AG20443 (cell line): ENCODE results near the gene RPN2.

Experiments used
- DNase-seq: peaks from one replicate; pipeline ENCODE4 v3.0.0; 2012; ENCODE audit warnings: low spot score, mixed read lengths

RPN2 gene

DNA sequence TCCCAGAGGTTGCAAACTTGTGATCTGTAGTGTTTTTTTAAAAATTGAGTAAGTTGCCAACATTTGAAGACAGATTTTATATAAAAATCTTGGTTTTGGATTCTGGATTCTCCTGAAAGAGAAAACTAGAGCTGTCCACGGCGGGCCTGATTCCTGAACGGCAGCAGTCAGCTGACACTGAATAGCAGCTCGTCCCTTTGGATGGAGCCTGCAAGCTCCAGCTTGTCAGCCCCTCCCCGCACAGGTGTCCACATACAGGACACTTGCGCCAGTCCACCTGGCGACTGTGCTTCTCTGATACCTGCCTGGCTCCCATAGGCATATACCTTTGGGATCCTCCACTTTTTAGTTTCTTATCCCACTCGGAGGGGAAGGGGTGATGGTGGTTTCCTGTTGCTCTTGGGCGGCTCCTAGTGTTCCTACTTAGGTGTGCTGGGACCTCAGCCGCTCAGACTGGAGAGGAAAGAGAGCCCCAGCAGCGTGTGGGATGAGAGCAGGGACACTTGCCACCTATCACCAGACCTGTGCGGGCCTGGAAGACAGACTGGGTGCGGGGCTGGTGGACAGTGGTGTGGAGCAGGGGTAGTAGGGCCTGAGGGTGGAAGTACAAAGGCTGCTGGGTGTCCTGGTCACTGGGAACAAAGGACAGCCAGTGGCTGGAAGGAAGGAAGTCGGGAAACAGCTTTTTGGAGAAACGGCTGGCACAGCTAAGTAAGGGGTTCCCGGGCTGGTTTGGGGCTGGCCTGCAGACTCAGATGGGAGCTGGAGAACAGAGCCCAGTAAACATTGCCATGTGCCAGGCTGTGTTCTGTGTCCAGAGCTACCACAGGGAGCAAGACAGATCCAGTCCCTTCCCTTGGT lies 64.2 kb downstream of the RPN2 start:
- DNase-seq: no peak

DNA sequence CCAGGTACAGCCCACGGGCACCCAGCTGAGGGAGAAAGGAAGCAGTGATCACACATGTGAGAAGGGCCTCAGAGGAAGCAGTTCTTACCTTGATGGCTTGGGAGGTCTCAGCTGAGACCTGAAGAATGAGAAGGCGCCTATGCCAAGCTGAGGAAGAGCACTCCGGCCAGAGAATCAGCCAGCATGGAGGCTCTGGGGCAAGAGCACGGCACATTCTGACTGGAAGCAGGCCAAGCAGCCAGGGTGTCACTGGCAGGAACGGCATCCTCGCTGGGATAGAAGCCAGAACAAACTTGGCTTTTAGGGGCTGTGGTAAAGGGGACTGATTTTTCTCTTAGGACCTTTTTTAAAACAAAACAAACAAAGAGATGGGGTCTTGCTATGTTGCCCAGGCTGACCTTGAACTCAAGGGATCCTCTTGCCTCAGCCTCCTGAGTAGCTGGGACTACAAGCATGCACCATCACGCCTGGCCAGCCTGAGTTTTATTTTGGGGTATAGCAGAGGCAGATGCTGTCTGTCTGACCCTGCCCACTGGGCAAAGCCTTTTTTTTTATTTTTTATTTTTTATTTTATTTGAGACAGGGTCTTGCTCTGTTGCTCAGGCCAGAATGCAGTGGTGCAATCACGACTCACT lies 64.9 kb downstream of the RPN2 start:
- DNase-seq: no peak

DNA sequence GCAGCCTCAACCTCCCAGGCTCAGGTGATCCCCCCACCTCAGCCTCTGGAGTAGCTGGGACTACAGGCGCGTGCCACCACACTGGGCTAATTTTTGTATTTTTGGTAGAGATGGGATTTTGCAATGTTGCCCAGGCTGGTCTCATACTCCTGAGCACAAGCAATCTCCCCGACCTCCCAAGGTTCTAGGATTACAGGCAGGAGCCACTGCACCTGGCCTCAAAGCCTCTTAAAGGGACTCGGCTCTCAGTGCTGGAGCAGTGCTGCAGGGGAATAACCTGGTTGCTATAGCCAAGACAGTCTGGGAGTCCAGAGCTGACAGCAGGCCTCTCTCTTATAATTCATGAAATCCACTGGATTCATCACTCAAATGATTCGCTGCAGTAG lies 65.4 kb downstream of the RPN2 start:
- no peak for DNase-seq

DNA sequence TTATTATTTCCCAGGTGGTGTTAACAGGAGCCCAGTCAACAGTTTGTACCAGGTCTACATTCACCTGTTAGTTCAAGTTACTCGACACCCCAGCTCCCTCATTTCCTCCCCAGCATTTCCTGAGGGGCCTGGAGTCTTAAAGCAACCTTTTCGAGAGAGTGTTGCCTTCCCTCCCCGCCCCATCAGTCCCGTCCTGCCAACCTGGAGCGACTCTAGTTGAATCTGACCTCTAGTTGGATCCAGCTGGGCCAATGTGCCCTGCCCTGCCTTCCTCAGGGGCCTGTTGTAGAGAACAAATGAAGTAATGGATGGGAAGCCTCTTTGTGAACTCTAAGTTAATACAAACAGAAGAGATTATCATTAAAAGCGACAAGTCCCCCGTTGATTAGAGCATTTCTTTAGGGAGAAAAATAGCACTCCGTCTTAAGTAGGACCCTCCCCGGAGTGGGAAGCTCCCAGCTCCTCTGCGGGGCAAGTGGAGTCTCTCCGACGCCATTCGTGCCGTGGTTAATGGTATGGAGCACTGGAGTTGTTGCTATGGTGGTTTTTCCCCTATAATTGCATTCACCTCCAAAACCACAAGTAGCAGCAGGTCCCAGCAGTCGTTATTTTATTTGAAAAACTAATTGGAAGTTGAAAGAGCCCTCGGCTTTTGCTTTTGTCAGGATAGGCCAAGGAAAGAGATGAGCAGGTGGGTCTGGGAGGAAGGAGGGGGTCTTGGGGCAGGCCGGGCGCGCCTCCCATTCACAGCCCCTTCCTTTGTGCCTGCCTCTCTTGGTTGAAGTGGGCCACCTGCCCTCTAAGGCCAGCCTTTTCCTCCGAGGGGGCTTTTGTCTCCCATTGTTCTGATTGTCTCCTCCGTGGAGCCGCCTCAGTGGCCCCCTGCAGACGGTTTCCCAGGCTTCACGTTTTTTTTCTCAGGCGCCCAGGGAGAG lies 66.4 kb downstream of the RPN2 start:
- DNase-seq: no peak

DNA sequence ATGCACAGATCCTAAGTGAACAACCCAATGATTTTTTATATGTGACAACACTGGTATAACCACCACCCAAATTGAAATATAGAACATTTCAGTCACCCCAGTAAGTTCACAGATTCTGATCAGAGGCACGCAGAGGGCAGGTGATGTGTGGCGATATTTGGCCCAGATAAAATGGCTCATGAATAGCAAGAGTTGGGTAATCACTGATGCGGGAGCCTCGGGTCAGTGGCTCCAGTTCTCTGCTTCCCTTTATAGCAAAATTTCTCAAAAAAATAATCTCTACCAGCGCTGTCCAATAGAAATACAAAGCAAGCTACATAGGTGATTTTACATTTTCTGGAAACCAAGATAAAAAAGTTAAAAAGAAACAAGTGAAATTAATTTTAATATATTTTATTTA lies 67.6 kb downstream of the RPN2 start:
- DNase-seq: no peak

DNA sequence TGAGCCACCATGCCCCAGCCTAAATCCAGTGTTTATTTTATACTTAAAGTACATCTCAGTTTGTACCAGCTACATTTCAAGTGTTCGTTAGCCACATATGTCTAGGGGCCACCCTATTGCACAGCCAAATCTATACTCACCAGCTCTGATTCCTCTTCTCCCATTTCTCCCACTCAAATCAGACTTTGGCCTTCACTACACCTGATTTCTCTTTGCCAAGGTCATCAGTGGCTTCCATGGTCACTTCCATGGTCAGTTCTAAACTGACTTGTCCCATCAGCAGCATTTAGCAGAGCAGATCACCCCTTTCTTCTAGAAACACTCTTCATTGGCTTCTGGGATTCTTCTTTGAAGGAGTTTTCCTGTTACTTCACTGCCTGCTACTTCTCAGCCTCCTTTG lies 68.4 kb downstream of the RPN2 start:
- no peak for DNase-seq

DNA sequence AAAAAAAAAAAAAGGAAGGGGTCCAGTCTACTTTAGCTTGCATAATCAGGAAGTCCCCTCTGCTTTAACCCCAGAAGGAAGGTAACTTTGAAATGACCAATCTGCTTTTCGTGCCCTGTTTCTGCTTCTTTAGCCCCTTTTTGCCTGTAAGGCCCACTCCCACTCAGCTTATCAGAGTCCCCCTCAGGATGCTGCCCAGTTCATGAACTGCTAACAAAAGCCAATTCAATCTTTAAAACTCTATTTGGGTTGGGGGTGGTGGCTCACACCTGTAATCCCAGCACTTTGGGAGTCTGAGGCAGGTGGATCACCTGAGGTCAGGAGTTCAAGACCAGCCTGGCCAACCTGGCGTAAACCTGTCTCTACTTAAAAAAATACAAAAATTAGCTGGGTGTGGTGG lies 70.2 kb downstream of the RPN2 start:
- no peak for DNase-seq

DNA sequence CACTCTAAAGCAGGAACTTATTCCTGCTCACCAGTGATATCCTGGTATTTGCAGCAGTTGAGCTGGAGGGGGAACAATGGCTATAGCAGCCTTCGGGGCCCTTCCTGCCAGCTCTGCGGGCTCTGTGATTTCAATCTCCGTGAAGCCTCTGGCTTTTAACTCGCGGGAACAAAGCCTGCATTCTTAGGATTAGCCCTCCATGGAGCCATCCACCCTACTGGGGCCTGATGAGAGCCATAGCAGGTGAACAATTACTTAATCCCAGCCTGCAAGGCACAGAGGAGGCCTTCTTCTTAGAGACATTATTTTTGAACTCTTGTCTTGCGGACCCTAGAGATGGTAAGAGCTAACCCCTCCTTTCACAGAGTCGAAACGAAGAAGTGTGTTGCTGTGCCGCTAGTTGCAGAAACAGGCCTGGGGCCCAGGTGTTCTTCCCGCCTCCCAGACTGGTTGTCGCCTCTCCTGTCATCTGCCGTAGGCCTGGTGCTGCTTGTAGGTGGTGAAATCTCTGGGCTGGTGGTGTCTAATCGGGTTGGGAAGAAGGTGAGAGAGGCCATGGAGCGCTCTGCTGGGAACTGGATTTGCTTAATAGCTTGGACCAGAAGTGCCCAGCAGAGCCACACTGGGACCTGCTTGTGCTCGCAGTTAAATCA lies 72.8 kb downstream of the RPN2 start:
- no peak for DNase-seq

DNA sequence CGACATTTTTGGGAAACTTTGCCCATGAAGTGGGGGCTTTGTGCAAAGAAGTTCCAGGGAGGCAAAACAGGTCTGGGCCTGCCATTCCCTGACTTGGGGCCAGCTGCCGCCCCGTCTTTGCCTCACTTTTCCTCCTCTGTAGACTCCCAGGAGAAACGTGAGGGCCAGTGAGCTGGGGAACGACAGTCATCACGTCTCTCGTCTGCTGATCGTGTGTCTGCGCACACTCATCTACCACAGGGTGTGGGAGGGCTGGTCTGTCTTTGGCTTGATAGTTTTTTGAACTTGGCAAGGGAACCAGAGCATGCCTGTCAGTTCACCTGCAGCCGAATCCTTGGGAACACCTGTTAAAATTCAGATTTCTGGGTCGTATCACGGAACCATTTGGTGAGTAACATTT lies 74.0 kb downstream of the RPN2 start:
- DNase-seq: no peak

DNA sequence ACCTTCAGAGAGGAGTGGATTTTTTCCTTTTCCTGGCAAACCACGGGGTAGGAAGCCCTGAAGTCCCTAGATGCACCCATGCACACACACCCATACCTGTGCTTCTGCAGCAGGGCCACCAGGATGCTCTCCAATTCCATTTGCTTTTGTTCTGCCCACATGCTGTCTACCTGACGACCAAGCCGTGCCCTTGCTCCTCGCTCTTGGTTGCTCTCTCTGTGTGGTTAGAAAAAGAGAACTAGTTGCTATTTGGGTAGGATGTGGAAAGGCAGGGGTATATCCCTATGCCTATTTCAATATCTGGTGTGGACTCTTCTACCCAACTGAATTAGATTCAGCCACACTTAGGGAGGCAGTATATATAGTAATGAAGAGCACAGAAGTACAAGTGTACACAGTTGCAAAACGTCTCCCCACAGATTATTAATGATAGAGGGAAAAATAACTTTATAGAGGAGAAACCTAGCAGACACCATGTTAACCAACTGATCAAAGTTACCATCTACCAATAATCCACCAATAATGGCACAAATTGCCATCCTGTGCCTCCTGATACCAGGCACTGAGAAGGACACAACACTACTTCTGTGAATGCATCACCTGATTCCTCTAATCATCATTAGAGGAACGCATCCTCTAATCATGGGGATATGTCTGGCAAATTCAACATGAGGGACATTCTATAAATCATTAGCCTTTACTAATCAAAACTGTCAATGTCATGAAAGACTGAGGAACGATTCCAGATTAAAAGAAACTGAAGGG lies 75.2 kb downstream of the RPN2 start:
- no peak for DNase-seq

DNA sequence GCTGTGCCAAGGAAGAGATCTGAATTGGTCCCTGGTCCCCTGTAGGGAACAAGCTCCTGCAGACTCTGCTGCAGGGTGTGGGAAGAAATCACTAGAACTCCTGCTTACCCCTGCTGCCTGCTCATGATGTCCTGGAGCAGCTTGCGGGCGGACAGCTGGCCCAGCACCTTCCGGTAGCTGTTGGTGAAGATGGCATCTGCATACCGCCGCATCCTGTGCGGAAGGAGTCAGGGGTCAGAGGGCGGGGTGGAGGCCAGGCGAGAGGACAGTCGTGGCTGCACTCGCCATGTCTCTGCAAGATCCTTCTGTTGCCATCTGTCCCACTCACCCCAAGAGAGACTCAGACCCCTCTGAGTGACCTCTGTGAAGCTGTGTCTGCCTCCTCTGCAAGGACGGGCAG lies 77.2 kb downstream of the RPN2 start:
- no peak for DNase-seq

DNA sequence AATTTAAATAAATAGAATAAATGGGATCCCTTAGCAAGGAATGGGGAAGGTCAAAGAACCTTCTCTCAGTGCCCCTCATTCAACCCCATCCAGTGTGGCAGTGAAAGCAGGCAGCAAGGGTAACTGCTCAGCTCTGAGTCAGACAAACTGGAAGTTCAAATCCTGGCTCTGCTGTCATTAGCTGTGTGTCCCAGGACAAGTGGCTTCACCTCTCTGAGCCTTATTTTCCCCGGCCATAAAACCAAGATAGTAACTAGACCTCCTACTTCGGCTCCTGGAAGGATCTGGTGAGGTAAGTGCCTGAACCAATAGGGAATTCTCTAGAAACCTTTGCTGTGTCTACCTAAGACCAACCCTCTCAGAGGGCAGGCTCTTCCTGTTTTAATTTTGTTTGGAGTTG lies 78.4 kb downstream of the RPN2 start:
- no peak for DNase-seq

DNA sequence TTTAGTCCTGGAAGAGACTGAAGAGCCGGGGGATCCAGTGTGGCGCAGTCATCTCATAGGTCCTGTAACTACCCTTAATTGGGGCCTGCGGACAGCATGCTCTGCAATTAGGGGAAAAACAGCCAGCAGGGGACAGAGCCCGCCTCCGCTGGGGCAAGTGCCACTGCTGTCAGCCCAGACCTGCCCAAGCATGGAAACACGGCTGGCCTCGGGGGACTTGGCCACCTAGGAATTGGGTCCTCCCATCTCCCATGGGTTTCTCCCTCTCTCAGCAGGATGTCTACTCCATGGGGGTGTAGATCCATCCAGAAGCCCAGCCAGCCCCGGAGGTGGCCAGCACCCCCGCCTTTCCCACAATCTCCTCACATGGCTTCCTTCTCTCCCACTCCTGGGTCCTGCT lies 78.9 kb downstream of the RPN2 start:
- no peak for DNase-seq

DNA sequence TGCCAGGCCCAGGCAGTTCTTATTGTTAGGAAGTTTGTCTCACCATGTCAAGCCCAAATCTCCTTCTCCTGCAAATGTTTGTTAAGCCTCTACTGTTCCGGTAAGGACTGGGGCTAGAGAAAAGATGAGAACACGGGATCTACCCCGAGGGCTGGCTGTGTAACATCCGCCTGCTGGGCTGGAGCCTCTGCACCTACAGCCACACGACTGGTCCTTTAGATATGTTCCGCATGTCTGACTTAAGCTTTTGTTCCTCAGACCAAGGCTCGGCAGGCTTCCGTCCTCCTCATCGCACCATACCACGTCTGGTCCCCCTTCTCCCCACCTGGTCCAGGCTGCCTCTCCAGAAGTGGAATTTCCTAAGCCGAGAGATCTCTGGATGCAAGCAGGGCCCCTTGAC lies 79.9 kb downstream of the RPN2 start:
- no peak for DNase-seq

DNA sequence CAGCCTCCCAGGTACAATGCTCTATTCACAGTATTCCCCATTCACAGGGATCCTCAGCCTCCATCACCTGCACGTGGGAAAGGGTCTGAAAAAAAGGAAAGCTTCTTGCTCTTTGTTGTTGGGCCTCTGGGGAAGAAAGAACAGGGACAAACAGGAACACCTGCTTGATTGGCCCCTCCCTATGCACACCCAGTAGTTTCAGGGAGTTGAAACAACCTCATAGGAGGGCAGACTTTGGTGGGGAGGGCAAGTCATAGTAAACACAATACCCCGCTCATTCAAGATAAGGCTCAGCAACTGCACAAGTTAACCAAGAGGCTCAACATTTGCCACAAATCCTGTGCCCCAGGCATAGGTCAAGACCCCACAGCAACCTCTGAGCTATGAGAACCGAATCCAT lies 80.7 kb downstream of the RPN2 start:
- no peak for DNase-seq

DNA sequence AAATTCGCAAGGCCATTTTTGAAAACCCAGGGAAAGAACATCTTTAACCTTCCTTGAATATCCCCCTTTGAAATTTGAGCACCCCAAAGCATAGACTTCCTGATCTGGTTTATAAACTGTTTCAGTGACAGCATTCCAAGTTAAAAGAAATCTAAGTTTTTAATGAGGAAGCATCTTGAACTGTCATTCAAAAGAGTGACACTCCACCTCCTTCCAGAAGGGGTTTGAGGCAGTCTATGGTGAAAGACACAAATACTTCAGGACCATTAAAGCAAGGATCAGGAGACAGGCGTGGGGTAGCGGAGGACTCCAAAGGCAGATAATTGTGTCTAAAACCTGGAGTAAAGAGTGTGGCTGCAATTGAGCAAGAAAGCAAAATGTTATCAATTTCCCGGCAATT lies 81.8 kb downstream of the RPN2 start:
- no peak for DNase-seq

DNA sequence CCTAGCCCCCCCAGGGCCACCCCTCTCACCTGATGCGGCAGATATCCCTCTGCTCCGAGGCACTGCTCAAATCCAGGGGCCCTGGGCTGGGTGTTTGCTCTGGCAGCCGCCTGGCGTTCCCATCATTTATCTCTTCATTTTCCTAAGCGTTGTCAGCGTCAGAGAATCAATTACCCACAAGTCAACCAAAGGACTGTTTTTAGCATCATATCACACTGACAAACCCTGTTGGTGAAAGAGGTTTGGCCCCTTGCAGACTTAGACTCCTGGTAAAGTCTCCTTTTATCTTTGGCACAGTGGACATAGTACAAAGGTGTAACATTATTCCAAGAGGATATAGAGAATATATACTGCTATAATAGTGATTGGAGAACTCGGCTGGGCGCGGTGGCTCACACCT lies 82.6 kb downstream of the RPN2 start, which contains the start of gene GHRH:
GHRH (minus strand) TSS at position 101 of the 400 bp plus-strand sequence. CDS start 4,925 bp downstream, outside the sequence.
- no peak for DNase-seq

DNA sequence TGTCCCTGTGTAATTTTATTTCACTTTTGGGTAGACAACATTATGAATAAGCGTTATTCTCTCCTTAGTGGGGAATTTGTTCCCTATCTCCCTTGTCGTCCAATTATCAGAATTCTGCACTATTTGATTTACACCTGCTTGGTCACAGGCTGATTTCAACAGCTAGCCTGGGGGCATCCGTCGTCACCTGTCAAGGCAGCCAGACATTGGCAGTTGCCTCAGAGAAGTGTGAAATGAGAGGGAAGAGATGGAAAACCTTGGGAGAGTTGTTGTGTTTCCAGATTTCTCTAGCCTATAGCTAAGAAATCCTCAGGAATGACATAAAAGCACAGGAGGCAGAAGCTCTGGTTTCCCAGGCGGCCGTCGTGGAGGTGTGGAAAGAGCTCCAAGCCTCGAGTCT lies 83.4 kb downstream of the RPN2 start:
- DNase-seq: no peak

DNA sequence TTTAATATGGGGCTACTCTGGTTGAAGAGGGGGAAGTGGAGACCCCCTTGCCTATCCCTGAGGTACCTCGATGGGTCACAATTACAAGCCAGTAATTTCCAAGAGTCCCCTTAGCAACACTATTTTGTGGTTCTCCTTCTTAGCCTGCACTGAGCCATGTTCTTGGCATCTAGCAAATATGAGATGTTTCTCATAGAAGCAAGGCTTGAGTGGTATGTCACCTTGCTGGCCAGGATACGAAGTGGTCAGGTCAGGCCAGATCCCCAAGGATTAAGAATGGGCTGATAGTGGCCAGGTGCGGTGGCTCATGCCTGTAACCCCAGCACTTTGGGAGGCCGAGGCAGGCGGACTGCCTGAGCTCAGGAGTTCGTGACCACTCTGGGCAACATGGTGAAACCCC lies 84.6 kb downstream of the RPN2 start:
- DNase-seq: no peak

DNA sequence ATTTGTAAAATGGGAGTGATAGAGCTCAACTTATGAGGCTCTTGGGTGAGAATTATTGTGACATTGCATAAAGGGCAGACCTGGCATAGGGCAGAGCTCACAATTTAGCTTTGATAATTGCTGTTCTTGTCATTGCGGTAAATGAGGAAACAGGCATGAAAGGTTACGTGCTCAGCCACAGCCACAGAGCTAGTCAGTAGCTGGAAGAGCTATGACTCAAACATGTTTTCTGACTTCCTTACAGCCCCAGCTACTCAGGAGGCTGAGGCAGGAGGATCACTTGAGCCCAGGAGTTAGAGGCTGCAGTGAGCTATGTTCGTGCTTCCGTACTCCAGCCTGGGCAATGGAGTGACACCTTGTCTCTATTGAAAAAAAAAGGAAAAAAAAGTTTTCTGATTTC lies 86.0 kb downstream of the RPN2 start:
- DNase-seq: no peak

DNA sequence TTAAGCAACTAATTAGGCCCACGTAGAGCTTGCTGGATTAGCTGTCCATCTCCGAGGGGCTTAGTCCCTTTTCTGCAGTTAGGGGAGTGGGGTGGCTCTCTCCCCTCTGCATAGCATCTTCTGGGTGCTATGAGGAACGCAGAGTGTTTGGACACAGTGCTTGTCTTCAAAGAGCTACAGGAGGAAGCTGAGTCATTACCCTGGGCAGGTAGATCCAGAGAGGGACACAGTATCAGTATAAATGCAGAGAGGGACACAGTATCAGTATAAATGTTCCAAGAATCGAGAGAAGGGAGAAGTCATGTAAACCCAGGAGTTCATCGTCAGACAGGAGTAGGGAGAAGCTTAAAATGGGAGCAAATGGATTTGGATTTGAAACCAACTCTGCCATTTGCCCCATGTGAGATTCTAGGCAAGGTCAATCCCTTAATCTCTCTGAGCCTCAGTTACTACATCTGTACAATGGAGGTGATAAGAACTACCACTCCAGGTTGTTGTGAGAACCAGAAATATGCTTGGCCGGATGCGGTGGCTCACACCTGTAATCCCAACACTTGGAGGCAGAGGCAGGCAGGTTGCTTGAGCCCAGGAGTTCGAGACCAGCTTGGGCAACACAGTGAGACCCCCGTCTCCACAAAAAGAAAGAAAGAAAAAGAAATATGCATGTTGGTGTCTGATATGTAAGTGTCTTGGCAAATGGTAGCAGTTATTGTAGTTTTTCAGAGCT lies 88.0 kb downstream of the RPN2 start:
- no peak for DNase-seq
